H1 (cell line): Measurements from ENCODE around the gene SNED1. TPM values are rescaled to one million over a fixed set of nuclear protein-coding genes. Genes with fewer than 3 reads are reported as not detected.

Source experiments
- ATF3 ChIP-seq: IDR thresholded peaks from 2 replicates; pipeline ENCODE4 v1.6.1; 2011; ENCODE audit warnings: low read depth, mild to moderate bottlenecking, low read length; ENCODE audit not compliant: insufficient read depth
- CBX5 ChIP-seq: fragments of 300-800, 300-1000 bp; sonication (generic); IDR thresholded peaks from 2 replicates; pipeline ENCODE4 v1.7.1; 2016; ENCODE audit warnings: antibody characterized with exemption, low read length, low read depth
- CHD7 ChIP-seq: fragments of 300-600 bp; sonication (generic); IDR thresholded peaks from 2 replicates; pipeline ENCODE4 v1.7.1; 2012; ENCODE audit warnings: low read length, moderate library complexity, mild to moderate bottlenecking, inconsistent platforms; ENCODE audit not compliant: insufficient replicate concordance
- NRF1 ChIP-seq: IDR thresholded peaks from 2 replicates; pipeline ENCODE4 v1.6.1; 2011; ENCODE audit warnings: mild to moderate bottlenecking, low read depth, low read length, improper control_type of control experiment
- RBBP5 ChIP-seq: IDR thresholded peaks from 2 replicates; pipeline ENCODE4 v1.7.1; 2012; ENCODE audit warnings: low read depth, mild to moderate bottlenecking, inconsistent platforms, low read length, moderate library complexity, borderline replicate concordance
- polyA plus RNA-seq, 7 experiments: library from polyadenylated mRNA; depleted of rRNA in 3 of 7; stranded (reverse) in 5 of 7; unstranded in 2 of 7; fragments of >200 nt in 5 of 7; fragments of 200-250 nt in 2 of 7; gene quantifications; 1 replicate in 5 of 7; 2 replicates in 1 of 7; 4 replicates in 1 of 7; pipeline versions ENCODE4 v1.2.1 to v1.2.3, GENCODE V29; 2011 to 2013; ENCODE audit warnings: missing spikeins in 2 of 7, mixed read lengths in 2 of 7
- total RNA-seq: library from RNA; stranded (reverse); fragmentation: NEBNext Ultra II Directional; extraction: Animal tissue kit (Norgen Biotek cat#: 25700); gene quantifications from 2 replicates; pipeline ENCODE4 v1.2.1, GENCODE V29; 2021

The SNED1 gene
- total and polyA plus RNA-seq, 2 of the 8 experiments (the other 6 are each of a cell fraction or from before 2014, with no cell fraction given), result 1.9 TPM

- TF ChIP-seq ATF3, result no peak
- TF ChIP-seq NRF1, result no peak
- no peak for TF ChIP-seq CHD7
- no peak for TF ChIP-seq RBBP5
- no peak for TF ChIP-seq CBX5
Observed at GRCh38 chr2:241011751-241012510, 13.5 kb downstream of the SNED1 start (continued).
